ENCODE data around the gene ADGRG6.

DNA sequence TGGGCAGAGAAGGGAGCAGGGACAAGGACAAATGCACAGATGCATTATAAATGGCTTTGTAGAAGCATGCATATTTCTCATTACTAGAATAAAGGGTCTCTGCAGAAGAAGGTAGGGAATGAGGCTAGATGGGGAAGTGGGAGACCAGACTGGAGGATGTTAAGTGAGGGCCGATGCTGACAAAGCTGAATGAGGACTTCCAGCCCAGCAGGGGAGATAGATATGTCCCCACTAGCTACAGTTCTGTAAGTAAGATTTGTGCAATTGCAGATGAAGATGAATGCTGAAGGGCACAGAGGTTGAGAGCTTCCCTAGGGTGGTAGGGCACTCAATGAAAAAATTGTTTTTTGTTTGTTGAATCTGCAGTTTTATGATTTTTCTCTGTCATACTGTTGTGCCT is 16.9 kb downstream of the ADGRG6 start:
- TF ChIP-seq, protein P1, sequence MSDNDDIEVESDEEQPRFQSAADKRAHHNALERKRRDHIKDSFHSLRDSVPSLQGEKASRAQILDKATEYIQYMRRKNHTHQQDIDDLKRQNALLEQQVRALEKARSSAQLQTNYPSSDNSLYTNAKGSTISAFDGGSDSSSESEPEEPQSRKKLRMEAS (IDR thresholded peaks at IDR 0.05; ENCODE audit: insufficient read depth, insufficient read length): no peak
- TF ChIP-seq, protein P2, sequence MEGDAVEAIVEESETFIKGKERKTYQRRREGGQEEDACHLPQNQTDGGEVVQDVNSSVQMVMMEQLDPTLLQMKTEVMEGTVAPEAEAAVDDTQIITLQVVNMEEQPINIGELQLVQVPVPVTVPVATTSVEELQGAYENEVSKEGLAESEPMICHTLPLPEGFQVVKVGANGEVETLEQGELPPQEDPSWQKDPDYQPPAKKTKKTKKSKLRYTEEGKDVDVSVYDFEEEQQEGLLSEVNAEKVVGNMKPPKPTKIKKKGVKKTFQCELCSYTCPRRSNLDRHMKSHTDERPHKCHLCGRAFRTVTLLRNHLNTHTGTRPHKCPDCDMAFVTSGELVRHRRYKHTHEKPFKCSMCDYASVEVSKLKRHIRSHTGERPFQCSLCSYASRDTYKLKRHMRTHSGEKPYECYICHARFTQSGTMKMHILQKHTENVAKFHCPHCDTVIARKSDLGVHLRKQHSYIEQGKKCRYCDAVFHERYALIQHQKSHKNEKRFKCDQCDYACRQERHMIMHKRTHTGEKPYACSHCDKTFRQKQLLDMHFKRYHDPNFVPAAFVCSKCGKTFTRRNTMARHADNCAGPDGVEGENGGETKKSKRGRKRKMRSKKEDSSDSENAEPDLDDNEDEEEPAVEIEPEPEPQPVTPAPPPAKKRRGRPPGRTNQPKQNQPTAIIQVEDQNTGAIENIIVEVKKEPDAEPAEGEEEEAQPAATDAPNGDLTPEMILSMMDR (IDR thresholded peaks at IDR 0.05; ENCODE audit: extremely low read depth in 1 of 2, insufficient read depth in 1 of 2, low read depth in 1 of 2, low read length in 2 of 2): no peak

All from endothelial cell of umbilical vein (primary cell).